Measurements from ENCODE around the gene ZDHHC4.
"Not testable (repeated sequence)": the region's sequence is repeated elsewhere in the genome, so short reads cannot be mapped to it uniquely, and the experiment has no call there.

Gene ZDHHC4

DNA sequence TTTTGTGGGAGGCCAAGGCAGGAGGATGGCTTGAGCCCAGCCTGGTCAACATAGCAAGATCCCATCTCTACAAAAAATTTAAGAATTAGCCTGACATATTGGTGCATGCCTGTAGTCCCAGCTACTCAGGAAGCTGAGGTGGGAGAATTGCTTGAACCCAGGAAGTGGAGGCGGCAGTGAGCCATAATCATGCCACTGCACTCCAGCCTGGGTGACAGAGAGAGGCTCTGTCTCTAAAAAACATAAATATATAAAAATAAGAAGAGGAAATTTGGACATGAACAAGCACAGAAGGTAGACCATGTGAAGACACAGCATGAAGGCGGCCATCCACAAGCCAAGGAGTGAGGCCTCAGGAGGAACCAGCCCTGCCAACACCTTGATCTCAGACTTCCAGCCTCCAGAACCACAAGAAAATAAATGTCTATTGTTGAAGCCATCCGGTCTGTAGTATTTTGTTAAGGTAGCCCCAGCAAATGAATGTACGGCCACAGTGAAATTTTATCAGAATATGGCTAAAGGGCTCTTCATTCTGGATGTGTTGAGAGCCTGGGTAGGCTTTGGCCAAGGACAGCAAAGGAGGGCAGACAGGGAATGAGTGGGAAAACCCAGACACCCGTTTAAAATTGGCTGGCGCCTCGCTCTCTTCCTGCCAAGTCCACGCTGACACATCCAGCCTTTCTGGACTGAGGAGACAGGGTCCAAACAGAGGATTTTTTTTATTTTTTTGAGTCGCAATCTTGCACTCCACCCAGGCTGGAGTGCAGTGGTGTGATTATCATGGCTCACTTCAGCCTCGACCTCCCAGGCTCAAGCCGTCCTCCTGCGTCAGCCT lies 13.1 kb upstream of the ZDHHC4 start:
- DNase-seq: no peak

DNA sequence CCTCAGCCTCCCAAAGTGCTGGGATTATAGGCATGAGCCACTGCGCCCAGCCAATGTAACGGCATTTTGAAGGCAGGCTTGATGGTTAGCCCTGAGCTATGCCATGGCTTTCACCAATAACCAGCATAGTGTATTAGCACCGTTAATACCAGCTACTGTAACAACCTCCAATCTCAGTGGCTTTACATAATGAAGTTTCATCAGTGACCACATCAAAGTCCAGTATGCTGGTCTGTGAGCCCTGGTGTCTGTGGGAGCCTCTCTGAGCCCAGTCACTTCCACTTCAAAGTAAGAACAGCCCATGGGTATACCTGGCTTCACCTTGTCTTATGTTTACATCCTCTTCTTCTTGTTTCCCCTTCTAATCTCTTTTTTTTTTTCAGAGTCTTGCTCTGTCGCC lies 11.6 kb upstream of the ZDHHC4 start:
- no peak for DNase-seq

DNA sequence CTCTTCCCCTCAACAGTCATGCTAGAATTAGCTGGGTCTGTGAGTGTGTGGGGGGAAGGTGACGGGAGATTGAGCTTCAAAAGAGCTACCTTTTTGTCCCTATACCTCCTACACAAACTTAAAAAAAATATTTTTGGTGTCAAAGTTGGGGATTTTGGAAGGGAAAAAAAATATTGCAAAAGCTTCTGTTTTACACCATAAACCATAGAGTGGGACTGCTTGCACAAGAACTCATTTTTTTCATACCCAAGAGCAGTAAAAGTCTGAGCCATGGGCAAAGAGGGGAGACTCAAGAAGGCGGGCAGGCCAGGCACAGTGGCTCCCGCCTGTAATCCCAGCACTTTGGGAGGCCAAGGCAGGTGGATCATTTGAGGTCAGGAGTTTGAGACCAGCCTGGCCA lies 9.4 kb upstream of the ZDHHC4 start:
- no peak for DNase-seq

- DNase-seq: no peak
Measured at GRCh38 chr7:6571160-6571779, 6.0 kb upstream of the ZDHHC4 start.

- no peak for DNase-seq
Measured at GRCh38 chr7:6575281-6576023, 1.8 kb upstream of the ZDHHC4 start.

DNA sequence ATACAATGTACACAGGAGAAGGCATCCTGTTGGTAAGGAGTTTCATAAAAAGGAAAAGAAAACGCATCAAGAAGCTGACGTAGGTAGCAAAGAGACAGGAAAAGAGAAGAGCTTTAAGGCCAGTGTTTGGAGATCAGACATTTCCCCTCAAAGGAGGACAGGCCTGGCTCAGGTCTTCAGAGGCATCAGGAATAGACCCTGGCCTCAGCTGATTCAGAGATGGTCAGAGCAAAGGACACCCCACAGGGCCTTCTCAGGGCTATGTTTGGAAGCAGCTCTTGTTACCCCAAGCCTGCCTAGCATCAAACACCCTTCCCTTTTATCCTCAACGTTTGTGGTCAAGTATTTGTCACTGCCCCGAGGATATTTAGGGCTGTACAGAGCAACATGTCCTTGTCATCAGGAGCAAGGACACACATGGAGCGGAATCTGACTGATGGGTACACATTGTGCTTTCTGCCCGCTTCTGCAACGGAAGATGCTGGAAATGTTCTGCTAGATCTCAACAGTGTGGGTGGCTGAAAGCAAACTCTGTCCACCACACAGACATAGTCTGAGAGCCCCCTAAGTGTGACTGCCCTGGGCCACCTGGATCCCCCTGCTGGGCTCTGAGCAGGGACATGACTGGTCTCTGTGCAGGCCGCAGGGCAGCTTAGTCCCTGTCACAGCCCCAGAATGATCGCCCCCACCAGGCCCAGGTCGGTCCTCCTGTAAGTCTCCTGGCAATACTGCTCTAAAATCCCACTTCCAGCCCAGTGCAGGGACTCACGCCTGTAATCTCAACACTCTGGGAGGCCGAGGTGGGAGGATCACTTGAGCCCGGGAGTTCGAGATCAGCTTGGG lies 1.0 kb upstream of the ZDHHC4 start:
- no peak for DNase-seq

GRCh38 chr7:6576867-6577368 lies 336 bp upstream of the ZDHHC4 start:
- DNase-seq: not testable (repeated sequence)

- DNase-seq: no peak
Measured at GRCh38 chr7:6578114-6579084, 1.1 kb downstream of the ZDHHC4 start.

DNA sequence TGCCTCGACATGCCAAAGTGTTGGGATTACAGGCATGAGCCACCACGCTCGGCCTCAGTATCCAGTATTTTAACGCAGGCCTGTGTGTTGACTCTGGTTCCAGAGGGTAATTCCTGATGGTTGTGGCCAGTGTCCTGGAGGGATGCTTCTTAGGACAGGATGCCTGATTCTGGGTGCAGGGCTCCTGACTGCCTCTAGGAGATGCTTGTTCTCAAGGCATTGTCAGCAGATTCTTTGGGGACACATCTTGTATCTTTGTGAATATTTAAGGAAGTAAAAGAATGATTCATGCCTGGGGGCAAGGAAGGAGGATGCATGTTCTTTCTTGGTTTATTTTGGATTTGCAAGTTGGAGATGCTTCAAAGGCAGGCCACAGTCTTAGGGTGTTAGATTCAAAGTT lies 2.2 kb downstream of the ZDHHC4 start:
- DNase-seq: no peak

DNA sequence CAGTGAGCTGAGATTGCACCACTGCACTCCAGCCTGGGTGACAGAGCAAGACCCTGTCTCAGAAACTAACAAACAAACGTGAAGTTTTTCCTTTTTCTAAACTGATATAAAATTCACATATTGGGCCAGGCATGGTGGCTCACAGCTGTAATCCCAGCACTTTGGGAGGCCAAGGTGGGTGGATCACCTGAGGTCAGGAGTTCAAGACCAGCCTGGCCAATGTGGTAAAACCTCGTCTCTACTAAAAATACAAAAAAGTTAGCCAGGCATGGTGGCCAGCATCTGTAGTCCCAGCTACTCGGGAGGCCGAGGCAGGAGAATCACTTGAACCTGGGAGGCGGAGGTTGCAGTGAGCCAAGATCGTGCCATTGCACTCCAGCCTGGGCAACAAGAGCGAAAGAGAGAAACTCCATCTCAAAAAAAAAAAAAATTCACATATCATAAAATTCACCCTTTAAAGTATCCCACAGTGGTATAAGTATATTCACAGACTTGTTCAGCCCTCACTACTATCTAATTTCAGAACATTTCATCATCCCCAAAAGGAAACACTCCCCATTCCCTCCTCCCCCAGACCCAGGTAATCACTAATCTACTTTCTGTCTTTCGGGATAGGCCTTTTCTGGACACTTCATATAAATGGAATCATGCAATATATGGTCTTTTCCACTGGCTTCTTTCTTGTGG lies 8.6 kb downstream of the ZDHHC4 start:
- not testable (repeated sequence) for DNase-seq

DNA sequence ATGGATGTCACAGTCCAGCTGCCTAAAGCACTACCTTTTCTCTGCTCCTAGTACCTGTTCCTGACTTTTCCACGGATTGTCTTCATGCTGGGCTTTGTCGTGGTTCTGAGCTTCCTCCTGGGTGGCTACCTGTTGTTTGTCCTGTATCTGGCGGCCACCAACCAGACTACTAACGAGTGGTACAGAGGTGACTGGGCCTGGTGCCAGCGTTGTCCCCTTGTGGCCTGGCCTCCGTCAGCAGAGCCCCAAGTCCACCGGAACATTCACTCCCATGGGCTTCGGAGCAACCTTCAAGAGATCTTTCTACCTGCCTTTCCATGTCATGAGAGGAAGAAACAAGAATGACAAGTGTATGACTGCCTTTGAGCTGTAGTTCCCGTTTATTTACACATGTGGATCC lies 11.3 kb downstream of the ZDHHC4 start:
- no peak for DNase-seq

DNA sequence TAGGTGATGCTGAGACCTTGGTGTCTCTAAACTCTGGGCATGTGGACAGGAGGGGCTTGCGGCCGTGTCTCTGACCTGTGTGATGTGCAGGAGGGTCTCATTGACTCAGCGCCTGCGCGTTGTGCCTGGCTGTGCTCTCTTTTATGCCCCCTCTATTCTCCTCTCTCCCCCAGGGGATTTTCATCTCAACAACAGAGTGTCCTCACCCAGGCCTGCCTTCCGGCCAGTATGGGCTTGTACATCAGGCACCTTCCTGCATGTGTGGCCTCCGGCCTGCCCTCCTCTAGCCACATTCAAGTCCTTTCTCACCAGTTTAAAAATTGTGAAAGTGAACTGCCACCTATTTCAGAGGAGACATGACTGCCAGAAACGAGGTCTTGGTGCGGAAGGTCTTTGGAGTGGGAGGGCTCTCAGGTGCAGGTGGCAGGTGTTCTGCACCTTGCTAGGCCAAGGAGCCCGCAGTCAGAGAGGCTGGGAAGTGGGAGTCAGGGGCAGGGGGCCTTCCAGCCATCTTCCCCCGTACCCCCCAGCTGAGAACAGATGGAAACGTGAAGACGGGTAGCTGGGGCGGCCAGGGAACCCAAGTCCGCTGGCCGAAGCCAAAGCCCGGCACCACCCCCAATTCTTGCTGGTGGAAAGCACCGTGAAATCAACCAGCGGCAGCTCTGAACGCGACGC lies 12.0 kb downstream of the ZDHHC4 start:
- no peak for DNase-seq

GRCh38 chr7:6589829-6590644 lies 12.8 kb downstream of the ZDHHC4 start, which contains the start of gene INTS15:
Gene INTS15 (plus strand): TSS chr7:6590021. CDS start chr7:6590284, 263 bp downstream.
- peak; percentile 65 for DNase-seq

GRCh38 chr7:6590645-6591110 lies 13.4 kb downstream of the ZDHHC4 start:
- no peak for DNase-seq

DNA sequence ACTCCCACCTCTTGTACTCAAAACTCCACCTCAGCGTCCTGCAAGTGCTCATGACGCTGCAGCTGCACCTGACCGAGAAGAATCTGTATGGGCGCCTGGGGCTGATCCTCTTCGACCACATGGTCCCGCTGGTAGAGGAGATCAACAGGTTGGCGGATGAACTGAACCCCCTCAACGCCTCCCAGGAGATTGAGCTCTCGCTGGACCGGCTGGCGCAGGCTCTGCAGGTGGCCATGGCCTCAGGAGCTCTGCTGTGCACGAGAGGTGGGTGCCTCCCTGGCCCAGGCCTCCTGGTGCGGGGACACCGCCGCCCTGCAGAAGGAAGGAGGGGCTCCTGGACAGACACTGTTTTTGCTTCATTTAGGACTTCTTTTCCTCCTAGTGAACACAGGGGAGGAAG lies 22.8 kb downstream of the ZDHHC4 start:
- DNase-seq: no peak

GRCh38 chr7:6604458-6604857 lies 27.2 kb downstream of the ZDHHC4 start:
- DNase-seq: no peak

DNA sequence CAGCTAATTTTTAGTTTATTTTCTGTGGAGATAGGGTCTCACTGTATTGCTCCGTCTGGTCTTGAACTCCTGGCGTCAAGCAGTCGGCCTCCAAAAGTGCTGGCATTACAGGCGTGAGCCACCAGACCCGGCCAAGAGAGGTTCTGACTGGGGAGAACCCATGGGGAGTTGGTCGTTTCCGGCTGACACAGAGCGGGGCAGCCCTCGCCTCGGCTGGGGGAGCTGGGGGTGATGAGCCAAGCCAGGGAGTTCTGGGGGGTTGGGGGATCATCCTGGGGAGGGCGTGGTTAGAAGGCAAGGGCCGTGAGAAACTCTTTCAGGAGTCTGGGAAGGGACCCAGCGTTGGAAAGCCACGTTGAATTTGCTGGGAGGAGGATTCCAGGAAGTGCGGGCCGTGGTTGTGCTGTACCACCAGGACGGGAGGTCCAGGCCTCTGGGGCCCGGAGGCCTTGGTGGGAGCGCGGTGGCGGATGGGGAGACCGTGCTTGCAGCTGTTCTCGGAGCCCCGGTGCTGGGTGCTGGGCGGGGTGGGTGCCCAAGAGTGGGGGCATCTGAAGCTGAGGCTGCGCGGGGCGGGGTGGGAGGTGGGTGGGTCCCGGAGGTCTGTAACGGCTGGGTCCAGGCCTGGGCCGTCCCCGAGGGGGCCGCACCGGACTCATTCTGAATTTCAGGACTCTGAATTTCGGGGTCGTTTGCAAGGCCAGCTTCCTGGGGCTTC lies 29.8 kb downstream of the ZDHHC4 start:
- DNase-seq: no peak

DNA sequence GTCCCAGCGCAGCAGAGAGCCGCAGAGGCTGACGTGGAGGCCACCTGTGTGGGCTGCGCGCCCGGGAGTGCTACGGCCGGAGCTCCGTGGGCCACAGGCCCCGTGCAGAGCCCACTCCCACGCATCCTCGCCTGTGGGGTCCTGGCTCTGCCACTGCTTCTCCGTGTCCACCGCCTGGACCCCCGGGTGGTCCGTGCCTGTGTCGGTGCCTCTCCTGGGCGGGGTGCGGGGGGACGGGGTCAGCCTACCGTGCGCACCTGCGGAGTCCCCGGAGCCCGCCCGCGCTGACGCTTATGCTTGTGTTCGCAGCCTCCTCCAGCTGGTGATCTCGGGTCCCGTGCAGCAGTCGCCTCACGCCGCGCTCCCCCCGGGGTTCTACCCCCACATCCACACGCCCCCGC lies 30.4 kb downstream of the ZDHHC4 start:
- DNase-seq: no peak

Data from KG1 (cell line).